ENCODE results near the gene PHF21A.

The PHF21A gene

DNA sequence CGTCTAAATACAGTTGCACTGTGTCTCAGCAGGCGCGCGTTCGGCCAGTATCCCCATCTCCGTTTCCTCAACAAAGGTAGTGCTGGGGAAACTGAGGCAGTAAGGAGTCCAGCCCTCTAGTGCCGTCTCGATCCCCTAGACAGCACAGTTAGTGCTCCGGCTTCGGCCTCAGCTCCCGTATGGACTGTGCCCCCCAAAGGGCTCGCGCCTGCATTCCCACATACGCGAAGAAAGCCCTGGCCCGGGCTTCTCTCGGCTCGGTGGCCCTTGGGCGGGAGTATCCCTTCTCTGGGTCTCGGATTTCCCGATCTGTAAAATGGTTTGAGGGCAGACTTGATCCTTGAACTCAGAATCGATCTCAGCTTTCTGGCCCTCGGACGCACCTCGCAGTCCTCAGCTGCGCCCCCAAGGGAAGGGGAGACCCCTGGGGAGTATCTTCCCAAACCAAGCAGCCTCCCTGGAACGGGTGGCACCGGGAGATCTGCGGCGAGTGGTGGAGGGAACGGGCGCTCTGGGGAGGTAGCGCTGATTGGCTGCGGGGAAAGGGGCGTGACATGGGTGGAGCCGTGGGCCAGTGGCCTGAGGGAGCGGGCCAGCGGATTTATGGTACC lies 202.8 kb downstream of the PHF21A start:
- H3K36me3 ChIP-seq (ENCODE audit: control insufficient read depth in 1 of 2, insufficient read depth in 2 of 2, low read length in 2 of 2): peaks cover 20 to 21% of the 10 kb centered on the region in 2 donors
- no peaks in the 10 kb centered on the region for H3K9me3 ChIP-seq (ENCODE audit: control insufficient read depth in 1 of 2, low read length in 2 of 2)
- H3K4me3 ChIP-seq (ENCODE audit: low read depth in 1 of 2, low read length in 2 of 2): peak overlapping the region; percentile 90 to 96
- H3K27me3 ChIP-seq (ENCODE audit: low read depth, low read length): peaks cover 12% of the 10 kb centered on the region
- peak overlapping the region; percentile 84 for H3K27ac ChIP-seq (ENCODE audit: low read length)
- peaks cover 3 to 28% of the 10 kb centered on the region in 2 donors for H3K4me1 ChIP-seq (ENCODE audit: control insufficient read depth in 1 of 2, insufficient read depth in 2 of 2, low read length in 2 of 2)

DNA sequence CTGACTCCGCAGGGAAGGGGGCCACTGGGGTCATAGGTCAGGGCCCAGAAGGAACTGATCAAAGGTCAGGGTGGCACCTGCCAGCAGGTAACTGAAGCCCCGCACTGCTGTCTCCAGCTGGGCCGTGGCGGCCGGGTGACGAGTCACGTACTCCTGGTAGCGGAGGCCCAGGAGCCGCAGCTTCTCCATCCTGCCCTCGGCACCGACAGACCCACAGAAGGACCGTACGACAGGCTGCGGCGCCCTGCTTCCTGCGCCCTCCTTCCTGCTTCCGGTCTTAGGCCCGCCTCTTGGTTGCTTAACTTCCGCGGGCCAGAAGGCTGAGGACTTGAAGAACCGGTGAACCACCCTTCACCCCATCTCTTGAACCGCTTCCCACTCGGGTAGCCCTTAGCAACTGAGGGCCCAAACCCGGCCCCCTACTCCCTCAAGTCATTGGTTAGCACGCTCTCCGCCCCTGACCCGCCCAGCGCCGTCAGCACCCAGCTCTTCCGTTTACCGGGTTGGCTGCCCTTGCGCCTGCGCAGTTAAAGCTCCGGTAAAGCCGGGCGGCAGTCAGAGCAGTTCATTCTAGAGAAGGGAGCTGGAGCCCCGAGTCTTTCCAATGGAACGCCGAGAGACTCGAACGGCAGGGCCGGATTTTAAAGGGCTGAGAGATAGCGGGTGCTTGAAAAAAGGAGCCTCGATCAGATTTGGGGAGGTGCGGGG lies 203.5 kb downstream of the PHF21A start, which contains the start of gene PEX16:
Gene PEX16, minus strand, starts transcription at position 255 of the 708 bp plus-strand sequence. Its CDS starts 66 bp downstream, at position 189.
- peaks cover 3 to 22% of the 10 kb centered on the region in 2 donors for H3K4me1 ChIP-seq (ENCODE audit: control insufficient read depth in 1 of 2, insufficient read depth in 2 of 2, low read length in 2 of 2)
- peaks cover 6% of the 10 kb centered on the region for H3K27me3 ChIP-seq (ENCODE audit: low read depth, low read length)
- H3K27ac ChIP-seq (ENCODE audit: low read length): peak within 1 kb of the TSS; percentile 84
- peak within 1 kb of the TSS; percentile 90 to 96 for H3K4me3 ChIP-seq (ENCODE audit: low read depth in 1 of 2, low read length in 2 of 2)
- peaks cover 24 to 27% of the 10 kb centered on the region in 2 donors for H3K36me3 ChIP-seq (ENCODE audit: control insufficient read depth in 1 of 2, insufficient read depth in 2 of 2, low read length in 2 of 2)
- H3K9me3 ChIP-seq (ENCODE audit: control insufficient read depth in 1 of 2, low read length in 2 of 2): no peaks in the 10 kb centered on the region

DNA sequence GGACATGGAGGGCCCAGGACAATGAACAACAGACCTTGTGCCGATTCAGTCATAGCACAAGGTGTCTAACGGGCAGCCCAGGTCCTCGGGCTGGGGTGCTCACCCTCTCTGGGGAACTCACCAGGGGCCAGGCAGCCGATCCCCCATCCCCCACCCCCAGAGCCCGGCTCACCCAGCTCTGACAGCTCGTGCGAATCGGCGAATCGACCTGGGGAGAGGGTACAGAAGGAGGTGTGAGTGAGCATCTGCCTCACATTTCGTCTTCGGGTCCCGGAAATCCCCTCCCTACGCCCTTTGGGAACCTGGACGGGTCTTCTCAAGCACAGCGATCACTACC lies 204.0 kb downstream of the PHF21A start:
- H3K27ac ChIP-seq (ENCODE audit: low read length): peak overlapping the region; percentile 84
- H3K36me3 ChIP-seq (ENCODE audit: control insufficient read depth in 1 of 2, insufficient read depth in 2 of 2, low read length in 2 of 2): peaks cover 24 to 27% of the 10 kb centered on the region in 2 donors
- H3K4me3 ChIP-seq (ENCODE audit: low read depth in 1 of 2, low read length in 2 of 2): peak overlapping the region; percentile 90 to 96
- peaks cover 5% of the 10 kb centered on the region for H3K27me3 ChIP-seq (ENCODE audit: low read depth, low read length)
- H3K9me3 ChIP-seq (ENCODE audit: control insufficient read depth in 1 of 2, low read length in 2 of 2): no peaks in the 10 kb centered on the region
- H3K4me1 ChIP-seq (ENCODE audit: control insufficient read depth in 1 of 2, insufficient read depth in 2 of 2, low read length in 2 of 2): peaks cover 3 to 17% of the 10 kb centered on the region in 2 donors

DNA sequence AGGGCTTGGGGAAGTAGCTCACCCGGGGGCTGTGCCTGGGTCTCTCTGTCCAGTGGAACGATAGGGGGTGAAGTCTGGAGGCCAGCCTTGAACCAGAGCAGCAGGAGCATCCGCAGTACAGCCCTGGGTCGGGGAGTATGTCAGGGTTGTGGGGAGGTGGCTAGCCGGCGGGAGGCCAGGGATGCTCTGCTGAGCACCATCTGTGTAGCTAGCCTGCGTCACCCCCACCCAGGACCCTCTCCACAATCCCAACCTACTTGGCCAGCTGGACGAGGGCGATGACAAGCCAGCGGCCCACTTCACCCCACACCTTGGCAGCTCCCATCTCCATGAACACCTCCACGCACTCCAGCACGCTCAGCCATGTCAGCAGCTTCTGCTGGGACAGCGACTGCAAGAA lies 205.8 kb downstream of the PHF21A start:
- peaks cover 3 to 12% of the 10 kb centered on the region in 2 donors for H3K4me1 ChIP-seq (ENCODE audit: control insufficient read depth in 1 of 2, insufficient read depth in 2 of 2, low read length in 2 of 2)
- H3K27me3 ChIP-seq (ENCODE audit: low read depth, low read length): no peaks in the 10 kb centered on the region
- H3K9me3 ChIP-seq (ENCODE audit: control insufficient read depth in 1 of 2, low read length in 2 of 2): no peaks in the 10 kb centered on the region
- H3K4me3 ChIP-seq (ENCODE audit: low read depth in 1 of 2, low read length in 2 of 2): no peak overlapping the region
- H3K27ac ChIP-seq (ENCODE audit: low read length): no peak overlapping the region
- H3K36me3 ChIP-seq (ENCODE audit: control insufficient read depth in 1 of 2, insufficient read depth in 2 of 2, low read length in 2 of 2): peaks cover 24 to 44% of the 10 kb centered on the region in 2 donors

DNA sequence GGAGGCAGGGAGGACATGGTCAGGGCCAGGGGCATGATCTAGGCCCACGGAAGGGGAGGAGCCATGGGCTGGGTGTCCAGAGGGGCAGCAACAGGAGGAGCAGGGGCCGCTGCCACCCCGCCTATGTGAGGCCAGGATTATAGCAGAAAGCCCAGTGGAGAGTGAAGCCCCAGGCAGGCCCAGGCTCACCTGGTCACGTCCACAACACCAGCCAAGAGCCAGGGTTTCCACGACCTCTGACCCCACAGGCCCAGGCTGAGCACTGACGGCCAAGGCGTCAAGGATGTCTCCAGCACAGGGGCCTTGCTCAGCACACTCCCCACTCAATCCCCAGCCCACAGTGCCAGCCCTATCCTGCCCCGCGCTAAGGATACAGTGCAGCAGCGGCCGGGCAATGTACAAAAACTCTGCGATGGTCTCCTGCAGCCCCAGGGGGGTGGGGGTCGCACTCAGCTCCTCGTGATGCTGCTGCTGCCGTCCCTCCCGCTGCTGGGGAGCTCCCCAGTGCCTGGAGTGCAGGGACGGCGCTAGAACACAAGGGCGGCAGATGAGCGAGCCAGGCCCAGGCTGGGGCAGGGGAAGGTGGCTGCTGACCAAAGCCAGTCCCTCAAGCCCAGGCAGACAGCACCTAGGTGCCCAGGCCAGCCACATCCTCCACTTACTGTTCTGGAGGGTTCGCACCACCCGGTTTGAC lies 207.2 kb downstream of the PHF21A start:
- no peak overlapping the region for H3K4me3 ChIP-seq (ENCODE audit: low read depth in 1 of 2, low read length in 2 of 2)
- peaks cover 3 to 12% of the 10 kb centered on the region in 2 donors for H3K4me1 ChIP-seq (ENCODE audit: control insufficient read depth in 1 of 2, insufficient read depth in 2 of 2, low read length in 2 of 2)
- H3K9me3 ChIP-seq (ENCODE audit: control insufficient read depth in 1 of 2, low read length in 2 of 2): no peaks in the 10 kb centered on the region
- no peaks in the 10 kb centered on the region for H3K27me3 ChIP-seq (ENCODE audit: low read depth, low read length)
- H3K36me3 ChIP-seq (ENCODE audit: control insufficient read depth in 1 of 2, insufficient read depth in 2 of 2, low read length in 2 of 2): peaks cover 24 to 58% of the 10 kb centered on the region in 2 donors
- no peak overlapping the region for H3K27ac ChIP-seq (ENCODE audit: low read length)

DNA sequence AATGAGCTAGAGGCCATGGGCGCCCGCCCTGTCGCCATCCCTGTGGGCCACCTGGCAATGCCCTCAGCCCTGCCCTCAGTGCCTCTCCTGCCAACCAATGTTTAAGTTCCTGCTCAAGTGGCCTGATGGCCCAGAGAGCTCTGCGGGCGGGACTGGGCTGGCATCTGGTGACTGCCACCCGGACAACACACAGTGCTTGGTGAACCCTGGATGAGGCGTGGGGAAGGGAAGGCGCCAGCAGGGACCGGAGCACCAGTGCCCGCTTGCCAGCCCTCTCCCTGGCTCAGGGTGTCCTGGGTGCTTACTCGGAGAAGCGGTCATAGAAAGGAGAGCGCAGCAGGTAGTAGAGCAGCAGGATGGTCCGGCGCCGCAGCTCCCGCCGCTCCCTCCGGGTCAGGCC lies 207.7 kb downstream of the PHF21A start:
- Histone ChIP-seq H3K27ac (ENCODE audit: low read length) (no peak overlapping the region), H3K27me3 (ENCODE audit: low read depth, low read length) (no peaks in the 10 kb centered on the region), H3K4me3 (ENCODE audit: low read depth in 1 of 2, low read length in 2 of 2) (no peak overlapping the region), H3K36me3 (ENCODE audit: control insufficient read depth in 1 of 2, insufficient read depth in 2 of 2, low read length in 2 of 2) (peaks cover 24 to 60% of the 10 kb centered on the region in 2 donors), H3K4me1 (ENCODE audit: control insufficient read depth in 1 of 2, insufficient read depth in 2 of 2, low read length in 2 of 2) (peaks cover 3 to 12% of the 10 kb centered on the region in 2 donors), H3K9me3 (ENCODE audit: control insufficient read depth in 1 of 2, low read length in 2 of 2) (no peaks in the 10 kb centered on the region)

DNA sequence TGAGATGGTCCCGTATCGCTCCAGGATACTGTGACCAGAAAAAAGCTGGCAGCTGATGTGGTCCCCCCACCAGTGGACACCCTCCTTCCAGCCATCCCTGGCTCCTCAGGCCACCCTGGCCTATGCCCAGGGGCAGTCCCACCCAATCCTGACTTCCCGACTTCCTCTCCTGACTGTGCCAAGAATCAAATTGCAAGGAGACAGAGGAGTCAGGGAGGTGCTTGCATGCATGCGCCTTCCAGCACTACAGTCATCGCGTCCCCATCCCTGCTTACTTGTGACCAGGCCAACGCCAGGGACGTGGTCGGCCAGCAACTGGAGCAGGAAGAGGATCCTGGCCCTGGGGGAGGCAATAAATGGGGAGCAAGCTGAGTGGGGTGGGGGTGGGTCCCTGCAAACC lies 210.6 kb downstream of the PHF21A start:
- no peak overlapping the region for H3K27ac ChIP-seq (ENCODE audit: low read length)
- H3K27me3 ChIP-seq (ENCODE audit: low read depth, low read length): no peaks in the 10 kb centered on the region
- peaks cover 24 to 60% of the 10 kb centered on the region in 2 donors for H3K36me3 ChIP-seq (ENCODE audit: control insufficient read depth in 1 of 2, insufficient read depth in 2 of 2, low read length in 2 of 2)
- H3K9me3 ChIP-seq (ENCODE audit: control insufficient read depth in 1 of 2, low read length in 2 of 2): no peaks in the 10 kb centered on the region
- no peak overlapping the region for H3K4me3 ChIP-seq (ENCODE audit: low read depth in 1 of 2, low read length in 2 of 2)
- H3K4me1 ChIP-seq (ENCODE audit: control insufficient read depth in 1 of 2, insufficient read depth in 2 of 2, low read length in 2 of 2): no peaks in the 10 kb centered on the region

DNA sequence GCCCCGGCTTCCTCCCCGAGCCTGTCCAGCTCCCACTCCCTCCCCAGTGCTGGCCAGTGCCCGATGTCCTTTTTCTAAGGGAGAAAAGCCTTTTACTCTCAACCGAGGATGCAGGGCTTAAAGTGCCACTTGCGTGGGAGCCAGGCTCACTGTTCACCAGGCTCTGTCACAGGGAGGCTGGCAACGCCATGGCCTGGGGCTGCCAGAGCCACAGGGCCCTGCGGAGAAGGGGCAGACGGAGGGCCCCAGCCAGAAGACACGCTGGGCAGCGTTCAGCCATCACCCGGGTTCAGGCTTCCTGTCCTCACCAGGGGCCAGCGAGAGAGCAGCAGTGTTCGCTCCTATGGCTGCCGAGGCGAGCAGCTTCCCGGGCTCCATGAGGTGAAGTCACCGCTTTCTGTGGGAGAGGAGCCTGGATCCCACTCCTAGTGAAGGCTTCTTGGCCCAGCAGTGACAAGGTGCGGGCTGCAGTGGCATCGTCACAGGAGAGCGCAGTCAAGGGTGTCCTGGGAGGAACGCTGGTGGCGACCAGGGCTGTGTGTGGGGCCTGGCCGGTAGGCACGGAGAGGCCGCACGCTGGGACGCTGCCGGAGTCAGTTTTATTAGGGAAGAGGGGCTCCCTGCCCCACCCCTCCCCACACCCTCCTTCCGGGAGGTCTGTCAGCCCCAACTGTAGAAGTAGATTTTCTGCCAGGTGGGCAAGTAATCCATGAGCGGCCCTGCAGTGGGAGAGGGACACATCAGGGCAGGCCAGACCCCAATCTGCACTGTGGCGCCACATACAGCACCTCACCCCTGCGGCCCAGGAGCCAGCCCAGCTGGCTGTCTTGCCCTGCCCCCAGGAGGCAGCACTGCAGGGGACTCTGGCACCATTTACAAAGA lies 211.4 kb downstream of the PHF21A start:
- H3K4me3 ChIP-seq (ENCODE audit: low read depth in 1 of 2, low read length in 2 of 2): no peak overlapping the region
- H3K4me1 ChIP-seq (ENCODE audit: control insufficient read depth in 1 of 2, insufficient read depth in 2 of 2, low read length in 2 of 2): no peaks in the 10 kb centered on the region
- H3K27ac ChIP-seq (ENCODE audit: low read length): no peak overlapping the region
- no peaks in the 10 kb centered on the region for H3K27me3 ChIP-seq (ENCODE audit: low read depth, low read length)
- peaks cover 17 to 53% of the 10 kb centered on the region in 2 donors for H3K36me3 ChIP-seq (ENCODE audit: control insufficient read depth in 1 of 2, insufficient read depth in 2 of 2, low read length in 2 of 2)
- no peaks in the 10 kb centered on the region for H3K9me3 ChIP-seq (ENCODE audit: control insufficient read depth in 1 of 2, low read length in 2 of 2)

DNA sequence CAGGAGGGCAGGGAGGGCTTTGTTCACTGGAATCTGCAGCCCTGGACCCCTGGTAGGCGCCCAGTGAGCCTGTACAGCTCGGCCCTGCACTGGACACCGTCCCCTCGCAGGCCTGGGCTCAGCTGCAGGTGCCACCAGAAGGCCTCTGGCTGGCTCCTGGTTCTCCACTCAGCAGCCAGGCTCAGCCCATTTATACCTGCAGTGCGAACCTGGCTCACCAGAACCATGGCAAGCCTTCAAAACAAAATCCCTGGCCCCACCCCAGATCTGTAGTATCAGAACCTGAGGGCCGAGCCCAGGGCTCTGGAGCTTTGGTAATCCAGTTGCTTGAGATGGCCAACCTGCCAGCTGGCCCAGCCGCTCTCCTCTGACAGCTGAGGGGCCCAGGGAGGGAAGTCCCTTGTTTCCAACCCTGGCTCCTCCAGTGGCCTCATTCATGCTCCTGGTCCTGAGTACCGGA lies 213.3 kb downstream of the PHF21A start:
- Histone ChIP-seq H3K4me1 (ENCODE audit: control insufficient read depth in 1 of 2, insufficient read depth in 2 of 2, low read length in 2 of 2) (no peaks in the 10 kb centered on the region), H3K27ac (ENCODE audit: low read length) (no peak overlapping the region), H3K27me3 (ENCODE audit: low read depth, low read length) (no peaks in the 10 kb centered on the region), H3K4me3 (ENCODE audit: low read depth in 1 of 2, low read length in 2 of 2) (no peak overlapping the region), H3K36me3 (ENCODE audit: control insufficient read depth in 1 of 2, insufficient read depth in 2 of 2, low read length in 2 of 2) (peaks cover 0 to 34% of the 10 kb centered on the region in 2 donors), H3K9me3 (ENCODE audit: control insufficient read depth in 1 of 2, low read length in 2 of 2) (no peaks in the 10 kb centered on the region)

DNA sequence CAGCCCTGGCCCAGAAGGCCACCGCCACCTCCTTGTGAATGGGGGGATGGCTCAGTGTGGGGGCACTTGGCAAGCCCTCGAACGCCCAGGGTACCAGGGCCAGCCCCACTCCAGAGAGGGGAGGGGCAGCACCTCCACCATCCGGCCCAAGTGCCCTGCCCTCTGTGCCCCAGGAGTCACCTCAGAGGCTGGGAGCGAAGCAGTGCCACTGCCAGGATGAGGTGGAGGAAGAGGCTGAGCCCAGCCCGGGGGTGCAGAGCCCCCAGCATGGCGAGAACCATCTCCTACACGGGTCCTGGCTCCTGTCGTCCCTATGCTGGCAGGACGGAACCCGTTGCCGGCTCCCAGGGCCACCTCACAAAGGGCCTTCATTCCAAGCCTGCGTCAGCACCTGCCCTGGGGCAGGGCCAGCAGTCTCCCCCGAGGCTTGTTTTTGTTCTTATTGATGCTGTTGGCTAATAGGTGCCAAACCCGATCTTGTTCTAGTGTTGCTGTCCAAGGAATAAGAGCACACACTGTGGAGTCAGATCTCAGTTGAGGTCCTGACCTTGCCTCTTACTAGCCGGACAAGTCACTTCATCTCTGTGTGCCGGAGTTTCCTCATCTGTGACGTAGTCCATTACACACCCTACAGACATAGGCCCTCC lies 214.2 kb downstream of the PHF21A start, which contains the start of gene FREY1:
Gene FREY1, minus strand, starts transcription at position 307 of the 647 bp plus-strand sequence. Its CDS starts 26 bp downstream, at position 281.
- H3K9me3 ChIP-seq (ENCODE audit: control insufficient read depth in 1 of 2, low read length in 2 of 2): no peaks in the 10 kb centered on the region
- H3K4me3 ChIP-seq (ENCODE audit: low read depth in 1 of 2, low read length in 2 of 2): no peak within 1 kb of the TSS
- H3K27ac ChIP-seq (ENCODE audit: low read length): no peak within 1 kb of the TSS
- peaks cover 0 to 39% of the 10 kb centered on the region in 2 donors for H3K36me3 ChIP-seq (ENCODE audit: control insufficient read depth in 1 of 2, insufficient read depth in 2 of 2, low read length in 2 of 2)
- no peaks in the 10 kb centered on the region for H3K27me3 ChIP-seq (ENCODE audit: low read depth, low read length)
- no peaks in the 10 kb centered on the region for H3K4me1 ChIP-seq (ENCODE audit: control insufficient read depth in 1 of 2, insufficient read depth in 2 of 2, low read length in 2 of 2)
